GM21360 (cell line): ENCODE results near the gene SDR42E2.
"Not testable (repeated sequence)": the region's sequence is repeated elsewhere in the genome, so short reads cannot be mapped to it uniquely, and the experiment has no call there.

Source experiments
- ATAC-seq: cut with Tn5 transposase; IDR thresholded peaks from one replicate; pipeline ENCODE4 v1.9.1; 2021; ENCODE audit warnings: mild to moderate bottlenecking, moderate library complexity; ENCODE audit not compliant: unreplicated experiment

The SDR42E2 gene

DNA sequence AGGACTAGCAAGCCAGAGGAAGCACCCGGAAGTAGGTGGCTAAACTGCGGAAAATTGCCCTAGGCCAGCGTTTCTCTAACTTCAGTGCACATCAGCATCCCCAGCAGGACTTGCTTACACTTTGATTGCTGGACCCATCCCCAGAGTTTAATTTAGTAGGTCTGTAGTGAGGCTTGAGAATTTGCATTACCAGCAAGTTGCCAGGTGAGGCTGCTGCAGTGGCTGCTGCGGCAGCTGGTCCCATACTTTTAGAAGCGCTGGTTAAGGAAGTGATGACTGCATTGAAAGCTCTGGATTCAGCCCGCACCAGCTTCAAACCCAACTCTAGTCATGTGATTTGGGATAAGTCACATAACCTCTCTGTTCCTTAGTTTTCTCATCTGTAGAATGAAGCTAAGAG is 48.0 kb downstream of the SDR42E2 start:
- ATAC-seq = no peak

- no peak for ATAC-seq
Observed at GRCh38 chr16:22210854-22211253, 48.5 kb downstream of the SDR42E2 start.

DNA sequence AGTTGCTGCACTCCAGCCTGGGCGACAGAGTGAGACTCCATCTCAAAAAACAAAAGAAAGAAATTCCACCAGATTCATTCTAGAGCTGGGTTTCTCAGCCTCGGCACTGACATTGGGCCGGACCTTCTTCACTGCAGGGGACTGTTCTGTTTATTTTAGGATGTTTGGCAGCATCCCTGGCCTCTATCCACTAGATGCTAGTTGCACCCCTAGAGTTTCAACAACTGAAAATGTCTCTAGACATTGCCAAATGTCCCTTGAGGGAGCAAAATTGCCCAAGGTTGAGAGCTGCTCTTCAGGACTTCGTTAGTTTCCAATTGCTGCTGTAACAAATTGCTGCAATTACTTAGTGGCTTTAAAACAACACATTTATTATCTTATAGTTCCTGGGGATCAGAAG is 50.9 kb downstream of the SDR42E2 start:
- no peak for ATAC-seq

- no peak for ATAC-seq
Observed at GRCh38 chr16:22213801-22214200, 51.5 kb downstream of the SDR42E2 start.

DNA sequence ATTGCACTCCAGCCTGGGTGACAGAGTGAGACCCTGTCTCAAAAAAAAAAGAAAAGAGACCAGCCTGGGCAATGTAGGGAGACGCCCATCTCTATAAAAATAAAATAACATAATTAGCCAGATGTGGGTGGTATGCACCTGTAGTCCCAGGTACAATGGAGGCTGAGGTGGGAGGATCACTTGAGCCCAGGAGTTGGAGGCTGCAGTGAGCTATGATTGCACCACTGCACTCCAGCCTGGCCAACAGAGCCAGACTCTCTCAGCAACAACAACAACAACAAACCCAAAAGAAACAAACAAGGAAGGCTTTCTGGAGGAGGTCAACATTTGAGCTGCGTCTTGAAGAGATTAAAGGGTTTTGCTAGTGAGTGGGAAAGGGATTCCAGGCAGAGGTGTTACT is 52.1 kb downstream of the SDR42E2 start:
- no peak for ATAC-seq

GRCh38 chr16:22214889-22215288 is 52.6 kb downstream of the SDR42E2 start:
- no peak for ATAC-seq

DNA sequence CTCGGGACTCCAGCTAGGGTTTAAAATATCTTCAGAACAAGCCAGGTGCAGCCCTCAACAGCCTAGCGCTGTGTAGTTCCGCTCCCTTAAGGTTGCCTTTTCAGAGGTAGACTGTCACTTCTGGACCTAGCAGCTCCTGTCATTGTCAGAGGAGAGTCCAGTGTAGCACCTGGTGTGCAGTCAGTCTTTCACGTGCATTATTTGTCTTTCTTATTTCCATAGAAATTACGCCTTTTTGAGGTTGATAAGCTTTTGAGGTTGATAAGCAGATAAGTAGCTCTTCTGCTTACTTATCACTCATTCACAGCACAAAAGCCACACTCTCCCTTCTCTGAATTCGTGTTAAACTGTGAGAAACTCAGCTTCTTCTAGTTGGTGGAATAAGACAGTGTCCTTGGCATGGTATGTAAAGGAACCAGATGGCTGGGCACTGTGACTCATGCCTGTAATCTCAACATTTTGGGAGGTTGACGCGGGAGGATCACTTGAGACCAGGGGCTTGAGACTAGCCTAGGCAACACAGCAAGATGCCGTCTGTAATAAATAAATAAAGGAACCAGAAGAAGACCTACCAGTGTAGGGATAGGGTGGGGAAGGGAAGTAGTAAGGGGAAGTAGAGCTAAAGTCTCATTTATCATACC is 54.0 kb downstream of the SDR42E2 start:
- ATAC-seq = no peak

DNA sequence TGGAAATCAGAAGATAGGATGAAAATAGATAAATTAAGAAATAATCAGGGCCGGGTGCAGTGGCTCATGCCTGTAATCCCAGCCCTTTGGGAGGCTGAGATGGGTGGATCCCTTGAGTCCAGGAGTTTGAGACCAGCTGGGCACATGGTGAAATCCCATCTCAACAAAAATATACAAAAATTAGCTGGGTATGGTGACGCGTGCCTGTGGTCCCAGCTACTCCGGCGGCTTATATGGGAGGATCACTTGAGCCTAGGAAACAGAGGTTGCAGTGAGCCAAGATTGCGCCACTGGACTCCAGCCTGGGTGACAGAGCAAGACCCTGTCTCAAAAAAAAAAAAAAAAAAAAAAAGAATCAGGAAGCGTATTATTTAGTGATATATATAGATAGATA is 54.5 kb downstream of the SDR42E2 start:
- ATAC-seq = not testable (repeated sequence)

DNA sequence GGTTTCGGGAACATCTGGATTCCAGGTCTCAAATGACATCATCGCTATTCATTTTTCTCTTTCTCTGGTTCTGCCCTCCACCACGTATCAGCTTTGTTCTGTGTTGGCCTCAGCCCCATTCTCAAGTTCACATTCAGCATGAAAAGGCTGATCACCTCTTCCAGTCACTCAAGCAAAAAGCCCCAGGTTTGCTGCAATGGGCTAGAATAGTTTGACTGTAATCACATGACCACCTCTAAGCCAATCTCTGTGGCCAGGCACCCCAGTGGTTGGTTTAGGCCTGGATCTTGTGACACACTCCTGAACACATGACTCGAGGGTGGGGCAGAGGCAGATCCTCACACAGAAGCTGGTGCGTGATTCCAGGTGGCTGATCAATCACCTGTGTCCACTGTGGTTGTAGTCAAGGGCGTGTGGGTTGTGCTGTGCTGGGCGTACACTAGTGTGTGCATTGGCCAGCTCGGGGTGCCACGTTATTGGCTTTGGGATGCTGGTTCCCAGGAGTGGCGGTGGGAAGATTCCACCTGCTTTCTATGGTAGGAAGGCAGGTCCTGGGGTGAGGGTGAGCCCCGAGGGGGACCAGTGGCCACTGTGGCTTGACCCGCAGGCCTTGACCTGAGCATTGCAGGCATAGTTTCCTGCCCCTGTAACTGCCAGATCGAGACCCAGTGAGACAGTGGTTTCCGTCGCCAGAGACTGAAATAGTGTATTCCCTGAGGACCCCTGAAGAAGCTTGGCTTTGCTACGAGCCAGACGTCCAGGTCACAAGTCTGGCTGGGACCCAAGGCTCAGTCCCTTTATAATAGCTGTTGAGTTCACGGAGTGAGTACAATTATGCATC is 55.8 kb downstream of the SDR42E2 start:
- peak; percentile 73 for ATAC-seq

DNA sequence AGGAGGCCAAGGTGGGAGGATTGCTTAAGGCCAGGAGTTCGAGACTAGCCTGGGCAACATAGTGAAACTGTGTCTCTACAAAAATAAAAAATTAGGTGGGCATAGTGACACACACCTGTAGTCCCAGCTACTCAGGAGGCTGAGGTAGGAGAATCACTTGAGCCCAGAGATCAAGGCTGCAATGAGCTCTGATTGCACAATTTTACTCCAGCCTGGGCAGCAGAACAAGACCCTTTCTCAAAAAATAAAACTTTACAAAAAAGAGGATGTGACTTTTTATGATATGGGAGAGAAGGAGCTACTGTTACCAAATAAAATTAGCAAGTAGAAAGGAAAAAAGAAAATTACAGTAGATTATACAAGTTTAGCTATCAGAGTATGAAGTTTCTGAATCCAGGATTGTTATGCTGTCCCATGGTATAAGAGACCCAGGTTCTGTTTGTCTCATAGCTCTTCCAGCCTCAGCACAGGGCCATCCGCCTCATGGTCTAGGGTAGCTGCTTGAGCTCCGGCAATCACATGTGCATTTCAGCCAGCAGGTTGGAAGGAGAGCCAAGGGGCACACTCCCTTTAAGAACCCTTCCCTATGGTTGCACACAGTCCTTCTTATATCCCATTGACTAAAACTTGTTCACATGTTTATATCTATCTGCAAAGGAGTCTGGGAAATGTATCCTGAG is 57.2 kb downstream of the SDR42E2 start:
- ATAC-seq = no peak

- ATAC-seq = no peak
Observed at GRCh38 chr16:22220069-22220440, 57.7 kb downstream of the SDR42E2 start.

- ATAC-seq = no peak
Observed at GRCh38 chr16:22220714-22221113, 58.4 kb downstream of the SDR42E2 start.

DNA sequence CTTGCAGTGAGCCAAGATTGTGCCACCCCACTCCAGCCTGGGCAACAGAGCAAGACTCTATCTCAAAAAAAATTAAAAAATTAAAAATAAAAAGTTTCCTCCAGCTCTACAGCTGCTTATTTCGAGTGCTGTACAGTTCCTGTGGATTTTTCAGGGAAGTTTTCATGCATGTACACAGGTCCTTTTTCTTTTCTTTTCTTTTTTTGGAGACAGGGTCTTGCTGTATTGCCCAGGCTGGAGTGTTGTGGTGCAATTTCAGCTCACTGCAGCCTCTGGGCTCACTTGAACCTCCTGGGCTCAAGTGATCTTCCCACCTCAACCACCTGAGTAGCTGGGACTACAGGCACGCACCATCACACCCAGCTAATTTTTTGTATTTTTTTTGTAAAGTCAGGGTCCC is 59.7 kb downstream of the SDR42E2 start:
- ATAC-seq = no peak

DNA sequence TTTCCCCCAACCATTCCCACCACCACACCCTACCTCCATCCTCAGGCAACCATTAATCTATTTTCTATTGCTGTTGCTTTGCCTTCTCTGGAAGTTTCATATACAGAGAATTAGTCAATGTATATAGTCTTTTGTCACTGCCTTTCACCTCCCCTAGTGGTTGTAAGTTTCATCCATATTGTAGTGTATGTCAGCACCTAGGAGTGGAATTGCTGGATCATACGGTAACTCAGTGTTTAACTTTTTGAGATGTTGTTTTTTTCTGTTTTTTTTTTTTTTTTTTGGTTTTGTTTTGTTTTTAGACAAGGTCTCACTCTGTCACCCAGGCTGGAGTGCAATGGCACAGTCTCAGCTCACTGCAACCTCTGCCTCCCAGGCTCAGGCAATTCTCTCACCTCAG is 60.7 kb downstream of the SDR42E2 start:
- ATAC-seq = no peak

- ATAC-seq = no peak
Observed at GRCh38 chr16:22225060-22225459, 62.8 kb downstream of the SDR42E2 start.

DNA sequence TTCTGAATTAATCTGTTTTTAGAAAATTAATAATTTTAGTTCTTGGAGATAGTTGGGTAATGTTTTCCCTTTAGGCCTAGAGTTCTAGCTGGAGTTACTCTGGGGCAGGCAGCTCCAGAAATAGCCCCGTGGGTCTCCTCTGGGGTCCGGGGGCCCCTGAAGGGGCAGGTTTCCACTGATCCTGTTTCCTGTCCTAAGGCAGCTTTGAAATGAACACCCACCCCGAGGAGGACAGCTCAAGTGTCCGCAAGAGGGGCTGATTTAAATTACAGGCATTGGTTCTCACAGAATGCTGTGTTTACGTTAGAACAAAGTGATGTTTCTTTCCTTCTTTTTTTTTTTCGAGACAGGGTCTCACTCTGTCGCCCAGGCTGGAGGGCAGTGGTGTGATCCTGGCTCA is 67.6 kb downstream of the SDR42E2 start:
- no peak for ATAC-seq

GRCh38 chr16:22232277-22233036 is 70.2 kb downstream of the SDR42E2 start:
- ATAC-seq = no peak

DNA sequence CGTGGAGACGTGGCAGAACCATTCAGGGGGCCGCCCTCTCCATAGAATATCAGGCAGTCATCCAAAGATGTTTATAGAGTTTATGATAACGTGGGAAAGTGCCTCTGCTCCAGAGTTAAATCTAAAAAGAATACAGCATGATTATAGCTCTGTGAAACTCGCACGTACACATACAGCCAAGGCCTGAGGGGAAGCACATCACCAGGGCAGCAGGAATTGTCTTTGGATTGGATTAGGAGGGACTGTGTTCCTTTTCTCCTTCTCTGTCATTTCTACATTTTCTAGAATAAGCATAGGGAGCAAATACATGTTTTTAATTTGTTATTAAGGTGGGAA is 70.7 kb downstream of the SDR42E2 start:
- ATAC-seq = no peak

GRCh38 chr16:22235839-22236745 is 73.8 kb downstream of the SDR42E2 start:
- ATAC-seq = no peak

DNA sequence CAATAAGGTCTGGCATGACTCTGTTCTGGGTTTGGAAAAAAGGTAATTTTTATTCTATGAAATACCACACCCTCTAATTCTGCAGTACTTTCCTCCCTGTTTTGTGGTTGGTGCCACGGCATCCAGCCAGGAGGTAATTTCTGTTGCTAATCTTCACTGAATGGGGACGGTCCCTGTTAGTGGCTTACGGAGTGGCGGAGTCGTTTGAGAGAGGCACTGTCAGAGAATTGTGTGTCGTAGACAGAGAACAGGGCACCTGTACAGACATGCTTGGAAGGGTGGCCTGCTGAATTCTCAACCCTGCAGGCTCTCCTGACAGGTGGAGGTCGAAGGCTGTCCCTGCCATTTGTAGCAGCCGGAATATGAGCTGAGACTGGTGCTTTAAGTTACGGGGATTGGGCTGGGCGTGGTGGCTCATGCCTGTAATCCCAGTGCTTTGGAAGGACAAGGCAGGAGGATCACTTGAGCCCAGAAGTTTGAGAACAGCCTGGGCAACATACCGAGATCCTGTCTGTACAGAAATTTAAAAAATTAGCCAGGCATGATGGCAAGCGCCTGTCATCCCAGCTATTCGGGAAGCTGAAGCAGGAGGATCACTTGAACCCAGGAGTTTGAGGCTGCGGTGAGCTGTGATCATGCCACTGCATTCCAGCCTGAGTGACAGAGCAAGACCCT is 77.0 kb downstream of the SDR42E2 start:
- no peak for ATAC-seq
